A204.1 (cell line): Measurements from ENCODE around the gene NRG3.

ENCODE experiments used
- FAIRE-seq: peaks from 2 replicates; lab custom pipeline; 2012; peaks lifted over from hg19 to GRCh38; lab: Jason Lieb, UNC

NRG3 gene

DNA sequence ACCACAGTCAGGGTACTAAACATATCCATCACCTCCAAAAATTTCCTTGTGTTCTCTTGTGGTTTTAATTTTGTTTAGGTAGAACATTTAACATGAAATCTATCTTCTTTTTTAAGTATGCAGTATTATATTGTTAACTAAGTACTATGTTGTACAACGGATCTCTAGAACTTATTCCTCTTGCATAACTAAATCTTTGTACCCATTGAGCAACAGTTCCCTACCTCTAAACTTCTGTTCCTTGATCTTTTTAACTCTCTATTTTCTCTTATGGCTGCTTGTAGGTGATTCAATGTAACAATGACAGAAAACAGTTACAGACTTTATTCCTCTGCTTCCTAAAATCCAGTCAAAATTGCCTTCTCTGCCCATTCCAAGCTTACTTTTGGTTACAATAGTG is 9.9 kb downstream of the NRG3 start:
- FAIRE-seq = no peak

DNA sequence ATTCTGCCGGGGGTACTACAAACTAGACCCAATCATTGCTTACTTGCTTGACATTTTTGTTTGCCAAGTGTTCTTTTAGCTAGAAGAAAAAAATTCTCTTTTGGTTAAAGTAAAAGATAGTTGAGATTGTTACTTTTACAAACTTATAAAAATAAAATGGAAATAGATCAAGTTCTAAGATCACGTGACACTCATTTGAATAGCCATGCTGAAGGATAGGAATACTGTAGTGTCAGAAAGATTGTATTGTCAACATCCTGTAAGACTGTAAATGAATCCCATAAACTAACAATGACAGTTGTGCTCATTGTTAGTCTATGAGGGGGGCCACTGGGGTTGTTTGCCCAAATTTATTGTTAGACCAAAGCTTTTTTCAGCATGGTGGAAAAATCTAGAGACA is 10.5 kb downstream of the NRG3 start:
- FAIRE-seq = no peak

GRCh38 chr10:81886939-81887338 is 11.9 kb downstream of the NRG3 start:
- no peak for FAIRE-seq

DNA sequence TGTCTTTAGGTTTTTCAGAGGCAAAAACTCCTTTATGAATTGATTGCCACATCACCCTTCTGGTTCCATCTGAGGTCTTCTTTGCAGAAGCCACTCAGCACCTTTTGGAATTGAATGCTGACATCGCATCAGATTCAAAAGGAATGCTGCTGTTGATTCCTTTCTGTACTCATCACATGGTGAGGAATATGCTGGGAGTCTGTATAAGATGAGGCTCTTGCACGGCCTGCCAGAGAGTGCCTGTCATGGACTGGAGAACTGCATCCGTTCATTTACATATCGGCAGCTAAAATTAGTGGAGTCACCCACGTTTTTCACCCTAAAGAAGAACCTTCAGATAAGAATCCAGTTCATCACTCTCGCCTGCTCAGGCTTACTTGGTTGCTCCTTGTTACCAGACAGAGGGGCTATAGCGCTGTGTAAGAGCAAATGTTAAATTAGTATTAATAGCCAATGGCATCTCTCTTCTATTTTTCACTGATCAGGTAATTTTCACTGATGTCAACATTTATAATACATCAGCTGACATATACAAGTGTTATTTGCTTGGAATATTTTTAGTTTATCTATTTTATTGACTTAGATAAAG is 14.3 kb downstream of the NRG3 start:
- no peak for FAIRE-seq

- no peak for FAIRE-seq
Observed at GRCh38 chr10:81894616-81895015, 19.6 kb downstream of the NRG3 start.

DNA sequence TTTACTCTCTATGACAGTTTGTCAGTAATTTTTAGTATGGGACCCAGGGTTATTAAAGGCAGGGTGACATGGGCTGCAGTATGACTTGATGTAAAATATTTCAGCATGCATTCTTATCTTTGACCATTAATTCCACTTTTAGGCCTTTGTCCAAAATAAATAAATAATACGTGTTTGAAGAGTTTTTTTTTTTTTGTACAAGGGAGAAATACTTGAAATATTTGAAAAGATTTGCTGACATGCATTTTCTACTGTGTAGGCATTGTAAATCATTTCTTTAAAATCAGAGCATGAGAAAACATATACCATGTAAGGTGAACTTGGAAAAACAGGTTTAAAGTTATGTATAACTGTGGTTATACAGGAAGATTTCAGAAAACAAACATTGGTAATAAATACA is 23.5 kb downstream of the NRG3 start:
- no peak for FAIRE-seq

DNA sequence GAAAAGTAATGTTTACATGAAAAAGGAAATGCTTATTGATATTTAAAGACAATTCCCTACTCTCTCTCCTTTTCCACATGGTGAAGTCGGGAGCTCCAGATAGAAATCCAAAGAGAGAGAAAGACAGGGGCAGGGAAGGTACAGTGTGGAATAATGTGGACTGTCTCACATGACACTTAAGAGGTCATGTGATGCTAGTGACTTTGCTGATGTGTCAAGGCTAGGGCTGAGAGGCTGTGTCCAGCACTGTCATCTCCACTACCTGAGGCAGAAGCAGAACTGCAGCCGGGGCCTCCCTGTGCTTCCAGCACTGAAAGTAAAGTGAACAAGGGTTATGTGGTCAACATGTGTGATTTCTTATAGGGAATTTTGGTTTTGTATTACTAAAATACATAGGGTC is 26.0 kb downstream of the NRG3 start:
- FAIRE-seq = no peak

- FAIRE-seq = no peak
Observed at GRCh38 chr10:81903472-81903871, 28.5 kb downstream of the NRG3 start.

- FAIRE-seq = no peak
Observed at GRCh38 chr10:81905161-81905560, 30.2 kb downstream of the NRG3 start.

- no peak for FAIRE-seq
Observed at GRCh38 chr10:81909453-81909852, 34.5 kb downstream of the NRG3 start.

GRCh38 chr10:81911328-81911727 is 36.3 kb downstream of the NRG3 start:
- FAIRE-seq = no peak

DNA sequence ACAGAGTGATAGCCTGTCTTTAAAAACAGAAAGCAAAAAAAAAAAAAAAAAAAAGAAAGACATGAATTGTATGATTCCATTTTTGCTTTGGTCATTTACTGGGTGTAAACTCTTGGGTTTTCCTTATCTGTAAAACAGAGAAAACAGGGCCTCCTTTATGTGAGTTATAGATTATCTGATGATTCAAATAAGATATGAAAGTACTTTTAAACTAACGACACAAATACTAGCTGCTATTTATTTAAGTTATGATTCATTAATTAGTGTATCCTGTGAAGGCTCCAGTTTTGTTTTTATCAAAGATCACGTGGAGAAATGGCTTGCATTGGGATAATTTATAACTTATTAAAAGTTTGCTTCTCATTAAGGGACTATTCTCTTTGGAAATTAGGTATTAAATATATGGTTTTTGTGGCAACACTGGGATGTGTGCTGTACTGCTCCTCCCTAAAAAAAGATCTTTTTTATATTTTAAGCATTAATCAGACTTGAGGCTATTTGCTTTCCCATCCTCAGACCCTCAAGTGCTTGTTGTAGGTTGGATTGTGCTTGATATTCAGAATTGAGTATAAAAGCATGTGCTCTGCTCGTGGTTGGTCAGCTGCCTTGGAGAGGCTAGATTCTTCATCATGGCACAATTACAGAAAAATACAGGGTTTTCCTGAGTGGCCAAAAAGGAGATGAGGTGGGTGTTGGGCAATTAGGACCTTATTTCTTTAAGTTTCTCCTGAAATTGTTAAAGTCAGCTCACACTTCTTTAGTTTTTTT is 39.9 kb downstream of the NRG3 start:
- FAIRE-seq = no peak

- FAIRE-seq = no peak
Observed at GRCh38 chr10:81915504-81915897, 40.5 kb downstream of the NRG3 start.

GRCh38 chr10:81917666-81918065 is 42.7 kb downstream of the NRG3 start:
- no peak for FAIRE-seq

- FAIRE-seq = no peak
Observed at GRCh38 chr10:81918766-81919165, 43.8 kb downstream of the NRG3 start.

GRCh38 chr10:81920213-81920829 is 45.3 kb downstream of the NRG3 start:
- FAIRE-seq = no peak

- FAIRE-seq = no peak
Observed at GRCh38 chr10:81928119-81928518, 53.1 kb downstream of the NRG3 start.

DNA sequence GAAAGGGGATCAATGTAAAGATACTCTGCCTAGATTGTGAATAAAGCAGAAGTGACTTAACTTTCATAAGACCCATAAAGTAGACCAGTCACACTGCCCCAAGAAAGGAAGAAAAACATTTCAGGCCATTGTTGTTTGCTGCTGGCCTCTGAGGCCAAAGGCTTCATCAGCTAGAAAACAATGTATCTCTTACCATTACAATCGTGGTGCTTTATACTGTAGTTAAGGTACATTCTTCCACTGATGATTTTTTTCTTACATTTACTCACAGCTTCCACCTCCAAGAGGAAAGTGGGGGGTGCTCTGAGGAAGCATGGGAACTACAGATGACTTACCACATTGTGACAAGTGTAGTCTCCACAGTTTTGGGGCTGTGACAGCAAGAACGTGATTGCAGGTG is 68.6 kb downstream of the NRG3 start:
- no peak for FAIRE-seq

GRCh38 chr10:81944609-81945008 is 69.6 kb downstream of the NRG3 start:
- FAIRE-seq = no peak

DNA sequence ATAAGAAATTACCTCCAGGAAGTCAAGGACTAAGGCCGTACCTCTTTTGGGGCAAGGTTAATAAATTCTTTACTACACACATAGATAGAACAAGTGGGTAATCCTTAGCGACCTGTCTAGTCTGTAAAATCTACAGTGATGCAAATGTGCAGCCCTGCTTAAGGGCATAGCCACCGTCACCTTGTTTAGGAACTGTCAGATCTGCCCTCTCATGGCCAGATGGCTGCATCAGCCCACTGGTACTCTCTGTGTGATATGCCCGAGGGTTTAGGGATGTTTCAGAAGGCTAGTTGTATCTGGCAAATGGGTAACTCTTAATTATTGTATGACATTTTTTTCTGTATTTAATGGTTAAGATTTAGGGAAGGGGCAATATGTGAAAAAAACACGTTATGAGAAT is 74.3 kb downstream of the NRG3 start:
- FAIRE-seq = no peak

DNA sequence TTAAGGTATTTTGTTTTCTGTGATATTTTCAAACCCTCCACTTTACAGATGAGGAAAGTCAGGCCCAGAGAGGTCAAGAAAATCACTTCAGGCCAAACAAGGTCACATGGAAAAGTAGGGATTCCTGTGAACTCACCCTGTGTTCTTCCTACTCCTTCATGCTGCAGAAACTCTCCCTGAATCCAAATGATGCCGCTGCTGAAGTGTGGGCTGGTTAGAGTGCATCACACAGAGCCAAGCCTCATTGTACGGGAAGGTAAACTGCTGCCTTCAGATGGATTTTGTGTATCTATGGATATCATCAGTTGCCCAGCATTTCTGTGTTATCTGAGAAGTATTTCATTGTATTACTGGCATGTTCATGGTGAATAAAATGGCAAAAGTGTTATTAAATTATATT is 75.4 kb downstream of the NRG3 start:
- FAIRE-seq = no peak

DNA sequence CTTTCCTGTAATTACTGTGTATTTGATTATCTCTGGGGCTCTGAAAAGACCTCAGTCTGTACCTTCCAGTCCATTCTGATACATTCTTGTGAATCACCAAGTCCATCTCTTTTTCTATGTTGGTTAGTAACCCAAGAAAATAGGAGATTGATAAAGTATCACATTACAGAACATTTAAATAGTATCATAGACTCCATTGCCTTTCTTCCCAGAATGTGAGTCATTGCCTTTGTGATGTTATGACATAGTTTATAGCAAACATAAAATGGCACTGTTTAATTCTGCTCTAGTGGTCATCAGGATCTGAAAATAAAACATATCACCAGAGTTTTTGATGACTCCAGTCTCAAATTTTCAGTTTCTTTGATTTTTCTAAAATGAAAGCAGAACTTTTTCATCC is 78.4 kb downstream of the NRG3 start:
- no peak for FAIRE-seq

DNA sequence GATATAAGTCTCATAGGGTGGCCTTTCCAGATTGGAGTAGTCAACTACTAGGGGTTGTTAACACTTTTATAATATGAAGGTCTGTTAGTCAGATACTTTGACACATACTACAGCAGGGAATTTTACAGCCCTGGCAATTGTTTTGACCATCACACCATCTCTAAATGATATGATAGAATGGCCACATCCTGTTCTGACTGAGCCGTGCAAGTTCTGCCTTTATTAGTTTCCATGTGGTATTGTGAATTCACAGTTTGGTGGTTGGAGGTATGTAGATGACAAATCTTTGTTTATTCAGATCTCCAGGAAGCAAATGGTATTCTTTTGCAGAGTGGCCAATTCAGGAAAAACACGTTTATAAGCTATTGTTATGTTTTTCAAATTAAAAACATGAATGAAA is 83.0 kb downstream of the NRG3 start:
- FAIRE-seq = no peak

GRCh38 chr10:81959016-81959415 is 84.0 kb downstream of the NRG3 start:
- FAIRE-seq = no peak
